Uterus (tissue), 2 donors: ENCODE results near the gene LGR6.

Experiments used
- CTCF ChIP-seq, 4 experiments: fragments of 200-600 bp in 2 of 4; fragments of 450-650 bp in 2 of 4; sonication (generic) in 2 of 4; IDR thresholded peaks; one replicate each; pipeline ENCODE4 v1.5.1; 2016 to 2019; ENCODE audit warnings: antibody characterized with exemption in 4 of 4, mild to moderate bottlenecking in 2 of 4, moderate library complexity in 1 of 4
- POLR2A ChIP-seq, 2 donors: fragments of 450-650 bp; IDR thresholded peaks; one replicate each; pipeline ENCODE4 v1.6.1; 2016; ENCODE audit warnings: antibody characterized with exemption in 2 of 2, mild to moderate bottlenecking in 1 of 2, moderate library complexity in 1 of 2

- TF ChIP-seq CTCF (IDR thresholded peaks at IDR 0.05) (no peak), POLR2A (IDR thresholded peaks at IDR 0.05) (no peak)
Observed at GRCh38 chr1:202217951-202218350, 24.4 kb downstream of the LGR6 start.
